ENCODE data around the gene RUNX3.

Gene RUNX3

DNA sequence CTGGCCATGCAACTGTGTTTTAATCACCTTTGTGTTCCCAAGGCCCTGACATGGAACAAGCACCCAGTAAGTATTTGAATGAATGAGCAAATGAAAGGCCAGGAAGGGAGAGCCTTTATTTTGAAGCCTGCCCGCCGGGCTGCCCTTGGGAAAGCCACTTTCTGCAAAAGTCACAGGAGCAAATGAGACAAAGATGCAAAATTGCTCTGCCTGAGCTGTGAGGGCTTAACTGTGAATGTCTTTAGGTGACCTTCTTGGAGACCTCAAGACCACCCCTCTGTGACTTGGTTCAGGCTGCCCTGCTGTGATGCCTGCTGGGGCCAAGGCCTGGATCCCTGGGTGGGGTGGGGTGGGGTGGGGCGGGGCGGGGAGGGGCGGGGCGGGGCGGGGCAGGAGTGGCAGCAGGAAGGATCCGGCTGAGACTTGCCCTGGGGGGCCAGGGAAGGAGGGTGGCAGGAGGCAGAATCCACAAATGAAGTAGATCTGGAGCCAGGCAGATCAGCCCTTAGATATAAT, 54.0 kb downstream of the RUNX3 start:
- TF ChIP-seq CTCF (IDR thresholded peaks at IDR 0.05; ENCODE audit: low read depth, low read length, missing control alignments) = no peak
- H3K4me3 ChIP-seq (replicated peaks; ENCODE audit: low read depth, low read length) = no peak overlapping the region
- DNase-seq (ENCODE audit: extremely low read depth, low read depth) = no peak

DNA sequence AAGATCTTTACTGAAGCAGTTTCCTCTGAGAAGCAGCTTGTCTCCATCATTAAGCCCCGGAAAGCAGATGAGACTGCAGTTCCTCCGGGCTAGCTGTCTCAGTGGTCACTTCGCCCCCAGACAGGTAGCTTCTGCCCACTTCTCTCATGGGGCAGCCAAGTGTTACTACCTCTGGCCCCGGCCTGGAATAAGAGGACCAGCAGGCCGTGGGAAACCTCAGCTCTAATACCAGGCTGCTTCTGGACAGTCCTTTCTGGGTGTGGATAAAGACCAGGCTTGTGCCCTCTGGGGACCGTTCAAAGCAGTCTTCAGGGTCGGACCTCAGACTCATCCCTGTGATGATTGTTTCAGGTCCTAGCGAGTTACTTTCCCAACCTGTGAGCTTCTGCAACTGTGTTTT, 54.8 kb downstream of the RUNX3 start:
- no peak for DNase-seq (ENCODE audit: extremely low read depth, low read depth)
- TF ChIP-seq CTCF (IDR thresholded peaks at IDR 0.05; ENCODE audit: low read depth, low read length, missing control alignments) = no peak
- H3K4me3 ChIP-seq (replicated peaks; ENCODE audit: low read depth, low read length) = no peak overlapping the region

GRCh38 chr1:24874611-24875234, 55.4 kb downstream of the RUNX3 start:
- no peak for DNase-seq (ENCODE audit: extremely low read depth, low read depth)
- TF ChIP-seq CTCF (IDR thresholded peaks at IDR 0.05; ENCODE audit: low read depth, low read length, missing control alignments) = no peak
- H3K4me3 ChIP-seq (replicated peaks; ENCODE audit: low read depth, low read length) = no peak overlapping the region

DNA sequence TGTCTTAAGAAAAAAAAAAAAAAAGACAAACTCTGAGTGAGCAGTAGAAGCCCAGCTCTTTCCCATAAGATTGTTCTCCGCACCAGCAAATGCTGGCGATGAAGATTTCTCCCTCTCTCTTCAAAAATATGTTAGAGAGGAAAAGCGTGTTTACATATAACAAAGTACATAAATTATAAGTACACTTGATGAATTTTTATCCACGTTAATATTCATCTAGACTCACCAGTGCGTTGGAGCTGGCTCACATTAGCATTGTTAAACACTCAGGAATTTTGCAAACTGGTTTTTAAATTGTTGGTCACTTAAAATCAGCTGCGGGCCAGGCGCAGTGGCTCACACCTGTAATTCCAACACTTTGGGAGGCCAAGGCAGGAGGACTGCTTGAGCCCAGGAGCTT, 56.0 kb downstream of the RUNX3 start:
- TF ChIP-seq CTCF (IDR thresholded peaks at IDR 0.05; ENCODE audit: low read depth, low read length, missing control alignments) = no peak
- H3K4me3 ChIP-seq (replicated peaks; ENCODE audit: low read depth, low read length) = no peak overlapping the region
- no peak for DNase-seq (ENCODE audit: extremely low read depth, low read depth)

DNA sequence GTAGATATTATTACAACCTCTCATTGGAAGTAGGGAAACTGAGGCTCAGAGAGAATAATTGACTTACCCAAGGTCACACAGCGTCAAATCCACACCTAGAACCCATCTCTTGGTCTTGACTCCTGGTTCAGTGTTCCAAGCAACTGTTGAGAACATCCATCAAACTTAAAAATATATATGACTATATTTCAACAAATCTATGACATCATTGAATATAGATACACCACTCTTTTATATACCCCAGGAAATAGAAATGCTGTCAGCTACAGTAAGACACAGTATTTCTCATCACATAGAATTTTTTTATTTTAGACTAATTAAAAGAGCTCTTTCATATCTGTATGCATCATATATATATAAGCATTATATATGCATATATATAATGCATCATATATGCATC, 56.9 kb downstream of the RUNX3 start:
- DNase-seq (ENCODE audit: extremely low read depth, low read depth) = no peak
- no peak for TF ChIP-seq CTCF (IDR thresholded peaks at IDR 0.05; ENCODE audit: low read depth, low read length, missing control alignments)
- no peak overlapping the region for H3K4me3 ChIP-seq (replicated peaks; ENCODE audit: low read depth, low read length)

- TF ChIP-seq CTCF (IDR thresholded peaks at IDR 0.05; ENCODE audit: low read depth, low read length, missing control alignments) = no peak
- no peak overlapping the region for H3K4me3 ChIP-seq (replicated peaks; ENCODE audit: low read depth, low read length)
- no peak for DNase-seq (ENCODE audit: extremely low read depth, low read depth)
Observed at GRCh38 chr1:24872061-24872850, 57.8 kb downstream of the RUNX3 start.
